ENCODE data around the gene RBPJL. TPM values are rescaled to one million over a fixed set of nuclear protein-coding genes. Genes with fewer than 3 reads are reported as not detected.

The RBPJL gene
- total and polyA plus RNA-seq, 2 of the 13 experiments (the other 11 are each of a cell fraction or from before 2014, with no cell fraction given): not detected

- TF ChIP-seq ISL2 (CRISPR knock-in tag; IDR thresholded peaks at IDR 0.05) (no peak), THRA (CRISPR knock-in tag; IDR thresholded peaks at IDR 0.05; ENCODE audit: borderline replicate concordance) (no peak), RAD51 (IDR thresholded peaks at IDR 0.05; ENCODE audit: borderline replicate concordance) (no peak), ZNF639 (CRISPR knock-in tag; conservative IDR thresholded peaks at IDR 0.05) (no peak; the same call in 1 of the 2 replicates), CSRNP2 (CRISPR knock-in tag; conservative IDR thresholded peaks at IDR 0.05; ENCODE audit: low read depth) (no peak), MBNL3 (CRISPR knock-in tag; conservative IDR thresholded peaks at IDR 0.05) (no peak), ZNF770 (CRISPR knock-in tag; IDR thresholded peaks at IDR 0.05) (no peak), POLR2G (IDR thresholded peaks at IDR 0.05; ENCODE audit: low read depth, low read length) (peak; percentile 55; the same call in 1 of the 2 replicates), PHF20 (CRISPR knock-in tag; IDR thresholded peaks at IDR 0.05) (no peak), GABPA (IDR thresholded peaks at IDR 0.05; ENCODE audit: low read depth, low read length) (no peak), GABPA (CRISPR knock-in tag; IDR thresholded peaks at IDR 0.05; ENCODE audit: low read depth) (no peak), ZNF24 (IDR thresholded peaks at IDR 0.05) (no peak), ZEB1 (IDR thresholded peaks at IDR 0.05; ENCODE audit: insufficient replicate concordance, low read depth) (no peak), MIXL1 (CRISPR knock-in tag; IDR thresholded peaks at IDR 0.05) (no peak), ZNF362 (CRISPR knock-in tag; IDR thresholded peaks at IDR 0.05; ENCODE audit: borderline replicate concordance) (no peak), YEATS2 (CRISPR knock-in tag; IDR thresholded peaks at IDR 0.05; ENCODE audit: borderline replicate concordance) (no peak), ZFAT (CRISPR knock-in tag; conservative IDR thresholded peaks at IDR 0.05) (no peak), MEIS2 (CRISPR knock-in tag; IDR thresholded peaks at IDR 0.05) (peak; percentile 55; the same call in 1 of the 2 replicates), RAD21 (CRISPR knock-in tag; IDR thresholded peaks at IDR 0.05) (no peak), ZNF34 (CRISPR knock-in tag; IDR thresholded peaks at IDR 0.05; ENCODE audit: borderline replicate concordance) (no peak; the same call in 1 of the 2 replicates), ZNF660 (CRISPR knock-in tag; IDR thresholded peaks at IDR 0.05; ENCODE audit: borderline replicate concordance, low read depth) (no peak), NR2F2 (IDR thresholded peaks at IDR 0.05; ENCODE audit: borderline replicate concordance, low read depth) (no peak), HES4 (CRISPR knock-in tag; IDR thresholded peaks at IDR 0.05; ENCODE audit: borderline replicate concordance) (no peak), ASH2L (IDR thresholded peaks at IDR 0.05; ENCODE audit: insufficient read length, low read depth, low read length) (no peak)
These were observed 36.4 kb downstream of the RBPJL start (continued) for GRCh38 chr20:45342855-45343531.

Data from HepG2 (cell line).